Activated CD8-positive, alpha-beta memory T cell treated with anti-CD3 and anti-CD28 coated beads for 36 hours (primary cell): ENCODE data around the gene AP1B1. TPM values are rescaled to one million over a fixed set of nuclear protein-coding genes. Genes with fewer than 3 reads are reported as not detected.

ENCODE experiments used
- CTCF ChIA-PET: fragments of 350-600 bp; sonication (Branson Sonifier 250); formaldehyde crosslinking; loops from one replicate; lab custom pipeline; 2021; ENCODE audit warnings: antibody characterized with exemption; lab: Charles Lee
- POLR2A ChIA-PET: fragments of 350-600 bp; sonication (Branson Sonifier 250); formaldehyde crosslinking; loops from one replicate; lab custom pipeline; 2021; ENCODE audit warnings: antibody characterized with exemption; lab: Charles Lee
- total RNA-seq, 2 experiments: library from RNA; stranded (reverse); gene quantifications; one replicate each; pipeline ENCODE4 v1.2.3, GENCODE V29; 2021

Gene AP1B1
- total RNA-seq, 2 experiments from 2014 or later: 75.4 to 76.5 TPM

DNA sequence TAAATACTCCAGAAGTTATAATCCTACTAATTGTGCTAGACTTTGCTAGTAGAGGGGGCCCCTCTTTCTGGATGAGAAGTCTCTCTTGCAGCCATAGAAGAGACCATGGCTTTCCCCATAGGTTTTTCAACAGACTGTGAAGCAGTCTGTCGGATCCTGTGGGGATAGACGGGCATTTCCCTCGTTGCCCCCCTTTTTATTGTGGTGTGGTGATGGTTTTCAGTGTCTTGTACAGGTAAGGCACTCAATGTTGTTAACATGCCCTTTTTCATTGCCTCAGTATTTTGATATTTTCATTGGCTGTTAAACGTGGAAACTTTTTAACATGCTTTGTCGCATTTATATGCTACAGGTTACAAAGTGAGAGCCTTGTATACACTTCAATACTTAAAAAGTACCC, 98.3 kb downstream of the AP1B1 start:
- ChIA-PET CTCF (no interaction called here), POLR2A (no interaction called here)

DNA sequence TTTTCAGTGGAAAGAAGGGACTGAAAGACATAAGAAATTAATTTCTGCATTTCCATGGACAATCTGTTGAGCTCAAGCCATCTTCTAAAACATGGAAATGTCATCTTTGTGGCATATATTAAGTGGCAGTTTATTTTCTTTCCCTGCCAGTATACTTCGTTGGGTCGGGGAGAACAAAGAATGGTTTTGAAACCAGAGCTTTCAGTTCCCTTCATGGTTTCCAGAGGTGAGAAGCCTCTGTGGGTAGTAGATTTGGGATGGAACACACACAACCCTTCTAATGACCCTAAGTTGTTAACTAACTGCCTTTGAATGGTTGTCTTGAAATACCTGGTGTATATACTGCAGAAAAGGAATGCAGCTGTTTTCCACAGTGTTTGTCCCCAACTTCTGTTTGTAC, 99.5 kb downstream of the AP1B1 start:
- POLR2A ChIA-PET: no interaction called here
- CTCF ChIA-PET: no interaction called here

DNA sequence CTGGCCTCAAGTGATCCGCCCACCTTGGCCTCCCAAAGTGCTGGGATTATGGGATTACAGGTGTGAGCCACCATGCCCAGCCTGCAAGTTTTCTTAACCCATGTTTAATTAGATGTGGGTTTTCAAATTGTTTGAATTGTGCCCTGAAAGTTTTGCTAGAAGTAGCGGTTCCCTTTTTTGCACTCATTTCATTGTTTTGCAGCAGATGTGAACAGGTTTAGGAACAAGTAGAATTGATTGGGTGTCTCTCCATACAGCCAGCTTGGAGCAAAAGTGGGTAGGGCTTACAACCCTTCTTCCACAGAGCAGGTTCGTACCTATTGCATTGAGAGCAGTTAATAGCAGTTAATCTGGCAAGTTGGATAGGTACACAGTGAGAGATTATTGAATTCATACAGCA, 104.2 kb downstream of the AP1B1 start:
- POLR2A ChIA-PET: interaction anchor here (1.1 kb wide), 1 partner anchor 8 kb away, joined by 3 read pairs; no protein-coding TSS in a partner anchor
- CTCF ChIA-PET: interaction anchor here (1.0 kb wide), 1 partner anchor 11 kb away, joined by 3 read pairs; no protein-coding TSS in a partner anchor

DNA sequence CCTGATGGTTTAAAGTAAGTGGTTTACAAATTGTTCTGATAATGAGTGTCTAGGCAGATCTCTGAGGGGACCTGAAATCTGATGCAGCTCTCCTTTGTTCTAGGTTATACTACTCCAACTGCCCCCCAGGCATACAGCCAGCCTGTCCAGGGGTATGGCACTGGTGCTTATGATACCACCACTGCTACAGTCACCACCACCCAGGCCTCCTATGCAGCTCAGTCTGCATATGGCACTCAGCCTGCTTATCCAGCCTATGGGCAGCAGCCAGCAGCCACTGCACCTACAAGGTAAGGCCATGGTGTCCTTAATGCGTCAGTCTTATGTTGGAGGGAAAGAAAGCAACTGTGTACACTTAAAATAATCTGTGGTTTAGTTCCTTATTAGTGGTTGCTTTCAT, 110.4 kb downstream of the AP1B1 start:
- POLR2A ChIA-PET: interaction anchor here (0.7 kb wide), 1 partner anchor 31 kb away, joined by 3 read pairs; no protein-coding TSS in a partner anchor
- CTCF ChIA-PET: no interaction called here

Other genes starting within 250 kb of the AP1B1 start
- not detected for gene EMID1, start 182.7 kb downstream of the AP1B1 start, total RNA-seq
- 10 to 100 TPM; 39.6 to 40.0 TPM for gene RHBDD3, start 120.6 kb downstream of the AP1B1 start, total RNA-seq
- 100 to 1,000 TPM; 321 to 329 TPM for gene EWSR1, start 120.3 kb downstream of the AP1B1 start, total RNA-seq
- gene GAS2L1, start 81.9 kb downstream of the AP1B1 start, total RNA-seq: under 1 TPM; 0.46 to 0.78 TPM
- under 1 TPM in 1 of 2 experiments, not detected in 1; 0.78 TPM for gene RASL10A, start 72.9 kb downstream of the AP1B1 start, total RNA-seq
- not detected for gene RFPL1, start 50.0 kb upstream of the AP1B1 start, total RNA-seq
- 1 to 10 TPM; 9.4 to 9.9 TPM for gene NEFH, start 91.6 kb upstream of the AP1B1 start, total RNA-seq
- 10 to 100 TPM; 60.6 to 65.2 TPM for gene THOC5, start 165.2 kb upstream of the AP1B1 start, total RNA-seq
- gene NIPSNAP1, start 192.5 kb upstream of the AP1B1 start, total RNA-seq: 10 to 100 TPM; 45.6 to 47.5 TPM
- gene NF2, start 215.1 kb upstream of the AP1B1 start, total RNA-seq: 10 to 100 TPM; 54.2 to 54.7 TPM